Erythroblast (primary cell): ENCODE results near the gene OR52K2.

Experiments
- GATA1 ChIP-seq: IDR thresholded peaks from 2 replicates; pipeline ENCODE4 v1.6.1; 2011; ENCODE audit warnings: low read depth, mild to moderate bottlenecking, control low read depth, low read length, moderate library complexity
- POLR2A ChIP-seq: IDR thresholded peaks from 2 replicates; pipeline ENCODE4 v1.6.1; 2011; ENCODE audit warnings: mild to moderate bottlenecking, low read length

- TF ChIP-seq POLR2A (no peak), GATA1 (no peak)
These were observed 5.7 kb upstream of the OR52K2 start for GRCh38 chr11:4443232-4443891.
